ENCODE results near the gene SLC39A11. TPM values are rescaled to one million over a fixed set of nuclear protein-coding genes. Genes with fewer than 3 reads are reported as not detected.

SLC39A11 gene
- total RNA-seq, 1 donor from 2014 or later: 21.5 TPM

GRCh38 chr17:72927146-72927545 lies 165.3 kb downstream of the SLC39A11 start:
- Histone ChIP-seq H2AFZ (ENCODE audit: low read depth, low read length) (no peak overlapping the region), H4K20me1 (ENCODE audit: insufficient read depth, low read length) (no peaks in the 10 kb centered on the region), H3K27me3 (ENCODE audit: insufficient read depth, low read length) (no peaks in the 10 kb centered on the region), H3K9ac (ENCODE audit: low read length) (no peak overlapping the region), H3K4me3 (ENCODE audit: insufficient read depth, low read depth, low read length) (no peak overlapping the region), H3K36me3 (ENCODE audit: insufficient read depth, low read length) (no peaks in the 10 kb centered on the region), H3K9me3 (ENCODE audit: insufficient read depth, low read depth, low read length) (no peaks in the 10 kb centered on the region), H3K27ac (ENCODE audit: low read depth, low read length) (no peak overlapping the region), H3K4me1 (ENCODE audit: insufficient read depth, low read length) (no peaks in the 10 kb centered on the region), H3K4me2 (ENCODE audit: low read length) (no peak overlapping the region), H3K79me2 (ENCODE audit: insufficient read depth, low read length) (no peaks in the 10 kb centered on the region)
- Mint-ChIP-seq H3K27ac (ENCODE audit: unreplicated experiment) (no peak overlapping the region), H3K4me1 (ENCODE audit: low read depth, unreplicated experiment) (peaks cover 17% of the 10 kb centered on the region), H3K36me3 (ENCODE audit: low read depth, unreplicated experiment) (peaks cover 5% of the 10 kb centered on the region), H3K9me3 (ENCODE audit: unreplicated experiment) (no peaks in the 10 kb centered on the region), H3K27me3 (ENCODE audit: low read depth, unreplicated experiment) (no peaks in the 10 kb centered on the region), H3K4me3 (ENCODE audit: unreplicated experiment) (no peak overlapping the region)
- FAIRE-seq (no peak), DNase-seq (ENCODE audit: low read depth) (no peak)
- no peak for TF ChIP-seq CTCF (IDR thresholded peaks at IDR 0.05; ENCODE audit: insufficient read depth, low read depth, low read length)
- no peak for TF ChIP-seq EZH2 (IDR thresholded peaks at IDR 0.05; ENCODE audit: insufficient read depth, low read length)

GRCh38 chr17:72926171-72926570 lies 166.3 kb downstream of the SLC39A11 start:
- no peak overlapping the region for H3K4me2 ChIP-seq (ENCODE audit: low read length)
- H2AFZ ChIP-seq (ENCODE audit: low read depth, low read length): no peak overlapping the region
- Mint-ChIP-seq H3K27ac (ENCODE audit: unreplicated experiment) (peak overlapping the region; percentile 28), H3K36me3 (ENCODE audit: low read depth, unreplicated experiment) (peaks cover 5% of the 10 kb centered on the region), H3K27me3 (ENCODE audit: low read depth, unreplicated experiment) (no peaks in the 10 kb centered on the region), H3K9me3 (ENCODE audit: unreplicated experiment) (no peaks in the 10 kb centered on the region), H3K4me1 (ENCODE audit: low read depth, unreplicated experiment) (peaks cover 17% of the 10 kb centered on the region), H3K4me3 (ENCODE audit: unreplicated experiment) (no peak overlapping the region)
- no peak for TF ChIP-seq EZH2 (IDR thresholded peaks at IDR 0.05; ENCODE audit: insufficient read depth, low read length)
- no peak for TF ChIP-seq CTCF (IDR thresholded peaks at IDR 0.05; ENCODE audit: insufficient read depth, low read depth, low read length)
- H3K27me3 ChIP-seq (ENCODE audit: insufficient read depth, low read length): no peaks in the 10 kb centered on the region
- no peaks in the 10 kb centered on the region for H3K4me1 ChIP-seq (ENCODE audit: insufficient read depth, low read length)
- FAIRE-seq (no peak), DNase-seq (ENCODE audit: low read depth) (peak; percentile 8)
- H3K27ac ChIP-seq (ENCODE audit: low read depth, low read length): no peak overlapping the region
- H3K36me3 ChIP-seq (ENCODE audit: insufficient read depth, low read length): no peaks in the 10 kb centered on the region
- no peak overlapping the region for H3K9ac ChIP-seq (ENCODE audit: low read length)
- no peaks in the 10 kb centered on the region for H3K9me3 ChIP-seq (ENCODE audit: insufficient read depth, low read depth, low read length)
- H3K79me2 ChIP-seq (ENCODE audit: insufficient read depth, low read length): no peaks in the 10 kb centered on the region
- H3K4me3 ChIP-seq (ENCODE audit: insufficient read depth, low read depth, low read length): no peak overlapping the region
- no peaks in the 10 kb centered on the region for H4K20me1 ChIP-seq (ENCODE audit: insufficient read depth, low read length)

GRCh38 chr17:72924196-72924595 lies 168.3 kb downstream of the SLC39A11 start:
- Mint-ChIP-seq H3K4me1 (ENCODE audit: low read depth, unreplicated experiment) (peaks cover 15% of the 10 kb centered on the region), H3K36me3 (ENCODE audit: low read depth, unreplicated experiment) (peaks cover 5% of the 10 kb centered on the region), H3K27ac (ENCODE audit: unreplicated experiment) (no peak overlapping the region), H3K27me3 (ENCODE audit: low read depth, unreplicated experiment) (no peaks in the 10 kb centered on the region), H3K4me3 (ENCODE audit: unreplicated experiment) (no peak overlapping the region), H3K9me3 (ENCODE audit: unreplicated experiment) (no peaks in the 10 kb centered on the region)
- Histone ChIP-seq H3K9ac (ENCODE audit: low read length) (no peak overlapping the region), H2AFZ (ENCODE audit: low read depth, low read length) (no peak overlapping the region), H3K36me3 (ENCODE audit: insufficient read depth, low read length) (no peaks in the 10 kb centered on the region), H4K20me1 (ENCODE audit: insufficient read depth, low read length) (no peaks in the 10 kb centered on the region), H3K27me3 (ENCODE audit: insufficient read depth, low read length) (no peaks in the 10 kb centered on the region), H3K4me3 (ENCODE audit: insufficient read depth, low read depth, low read length) (no peak overlapping the region), H3K27ac (ENCODE audit: low read depth, low read length) (no peak overlapping the region), H3K4me1 (ENCODE audit: insufficient read depth, low read length) (no peaks in the 10 kb centered on the region), H3K79me2 (ENCODE audit: insufficient read depth, low read length) (no peaks in the 10 kb centered on the region), H3K4me2 (ENCODE audit: low read length) (no peak overlapping the region), H3K9me3 (ENCODE audit: insufficient read depth, low read depth, low read length) (no peaks in the 10 kb centered on the region)
- TF ChIP-seq EZH2 (IDR thresholded peaks at IDR 0.05; ENCODE audit: insufficient read depth, low read length) (no peak), CTCF (IDR thresholded peaks at IDR 0.05; ENCODE audit: insufficient read depth, low read depth, low read length) (no peak)
- FAIRE-seq: no peak
- DNase-seq (ENCODE audit: low read depth): no peak

All from astrocyte (in vitro differentiated cells and primary cell).